Epithelial cell of esophagus (primary cell): ENCODE data around the gene PIK3CD.

ENCODE experiments used
- DNase-seq: peaks from one replicate; pipeline ENCODE4 v3.0.0; 2010; ENCODE audit warnings: low read depth
- H3K4me3 ChIP-seq: 2 replicates; pipeline ENCODE4 v1.5.1; 2011; ENCODE audit warnings: mild to moderate bottlenecking, low read length, control low read depth
- CTCF ChIP-seq: IDR thresholded peaks from 2 replicates; pipeline ENCODE4 v1.5.1; 2011; ENCODE audit warnings: low read depth, mild to moderate bottlenecking, low read length, control low read depth, inconsistent platforms; ENCODE audit not compliant: insufficient read depth; ENCODE audit errors: missing control alignments

PIK3CD gene

GRCh38 chr1:9654834-9655723, 3.5 kb downstream of the PIK3CD start:
- TF ChIP-seq CTCF, result no peak
- DNase-seq, result no peak
- no peak overlapping the region for H3K4me3 ChIP-seq

- no peak overlapping the region for H3K4me3 ChIP-seq
- TF ChIP-seq CTCF, result no peak
- no peak for DNase-seq
These were observed 4.3 kb downstream of the PIK3CD start for GRCh38 chr1:9655836-9656235.

DNA sequence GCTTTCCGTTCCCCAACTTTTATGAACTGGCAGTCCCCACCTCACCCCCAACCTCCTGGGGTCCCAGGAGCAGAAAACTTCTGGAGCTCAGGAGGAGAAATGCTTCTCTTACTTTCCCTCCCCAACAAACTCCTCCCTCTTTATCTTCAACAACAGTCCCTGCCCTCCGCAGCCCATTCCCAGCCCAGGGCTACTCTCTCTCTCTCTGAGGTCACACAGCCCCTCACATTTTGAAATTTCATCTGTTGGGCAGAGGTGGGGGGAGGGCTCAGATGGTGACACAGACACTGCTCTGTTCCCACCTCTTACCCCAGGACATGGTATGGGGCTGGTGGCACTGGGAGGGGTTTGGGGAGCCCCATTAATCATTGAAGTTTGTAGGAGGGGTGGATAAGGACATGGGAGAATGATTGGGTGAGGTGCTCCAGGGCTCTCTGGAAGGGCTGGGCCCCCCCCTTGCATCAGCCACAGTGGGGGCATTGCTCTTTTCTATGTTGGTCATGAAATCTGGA, 6.0 kb downstream of the PIK3CD start:
- no peak for DNase-seq
- TF ChIP-seq CTCF, result no peak
- no peak overlapping the region for H3K4me3 ChIP-seq

DNA sequence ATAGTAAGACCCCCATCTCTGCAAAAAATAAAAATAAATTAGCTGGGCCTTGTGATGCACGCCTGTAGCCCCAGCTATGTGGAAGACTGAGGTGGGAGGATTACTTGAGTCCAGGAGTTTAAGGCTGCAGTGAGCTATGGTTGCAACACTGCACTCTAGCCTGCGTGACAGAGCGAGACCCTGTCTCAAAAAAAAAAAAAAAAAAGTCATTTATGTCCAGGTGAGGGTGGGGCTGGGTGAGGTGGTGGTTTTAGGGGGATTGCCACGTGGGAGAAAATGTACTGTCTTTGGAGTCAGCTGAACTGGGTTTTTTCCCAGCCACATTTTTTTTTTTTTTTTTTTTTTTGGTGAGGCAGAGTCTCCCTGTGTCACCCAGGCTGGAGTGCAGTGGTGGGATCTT, 6.7 kb downstream of the PIK3CD start:
- H3K4me3 ChIP-seq, result no peak overlapping the region
- no peak for DNase-seq
- no peak for TF ChIP-seq CTCF

GRCh38 chr1:9659328-9659727, 7.8 kb downstream of the PIK3CD start:
- no peak for TF ChIP-seq CTCF
- H3K4me3 ChIP-seq, result no peak overlapping the region
- peak; percentile 84 for DNase-seq

DNA sequence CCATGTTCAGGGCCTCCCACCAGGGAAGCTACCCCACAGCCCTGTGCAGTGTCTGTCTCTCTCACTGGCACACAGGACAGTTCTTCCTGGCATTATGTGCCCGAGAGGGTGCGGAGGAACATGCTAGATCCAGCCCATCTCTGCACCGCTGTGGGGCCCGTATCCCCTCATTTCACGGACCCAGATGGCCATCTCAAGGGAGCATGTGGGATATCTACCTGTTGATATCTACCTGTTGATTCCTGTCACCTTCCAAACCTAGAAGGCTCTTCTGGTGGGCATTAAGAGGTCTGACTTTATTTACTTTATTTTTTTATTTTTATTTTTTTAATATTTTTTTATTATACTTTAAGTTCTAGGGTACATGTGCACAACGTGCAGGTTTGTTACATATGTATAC, 11.7 kb downstream of the PIK3CD start:
- no peak for DNase-seq
- no peak for TF ChIP-seq CTCF
- H3K4me3 ChIP-seq, result no peak overlapping the region

GRCh38 chr1:9665193-9665592, 13.7 kb downstream of the PIK3CD start:
- TF ChIP-seq CTCF, result no peak
- peak; percentile 62 for DNase-seq
- no peak overlapping the region for H3K4me3 ChIP-seq
